ENCODE results near the gene PITPNC1.

The PITPNC1 gene

GRCh38 chr17:67456103-67456502, 79.0 kb downstream of the PITPNC1 start:
- TF ChIP-seq CTCF (IDR thresholded peaks at IDR 0.05) = no peak
- H3K36me3 ChIP-seq (ENCODE audit: control insufficient read depth, insufficient read depth, low read length) = no peaks in the 10 kb centered on the region
- no peaks in the 10 kb centered on the region for H3K27me3 ChIP-seq (ENCODE audit: control insufficient read depth, insufficient read depth, low read length)
- no peak overlapping the region for H3K9ac ChIP-seq
- H3K4me2 ChIP-seq (ENCODE audit: low read length) = no peak overlapping the region
- H3K27ac ChIP-seq = no peak overlapping the region
- no peaks in the 10 kb centered on the region for H3K4me1 ChIP-seq
- no peak overlapping the region for H3K4me3 ChIP-seq (ENCODE audit: low read depth, low read length)
- H3K79me2 ChIP-seq = no peaks in the 10 kb centered on the region
- no peaks in the 10 kb centered on the region for H3K9me3 ChIP-seq (ENCODE audit: control insufficient read depth, low read length)
- no peak overlapping the region for H2AFZ ChIP-seq

- H3K79me2 ChIP-seq = no peaks in the 10 kb centered on the region
- no peaks in the 10 kb centered on the region for H3K36me3 ChIP-seq (ENCODE audit: control insufficient read depth, insufficient read depth, low read length)
- no peak for TF ChIP-seq CTCF (IDR thresholded peaks at IDR 0.05)
- no peak overlapping the region for H3K4me2 ChIP-seq (ENCODE audit: low read length)
- no peak overlapping the region for H3K27ac ChIP-seq
- no peak overlapping the region for H3K9ac ChIP-seq
- no peak overlapping the region for H3K4me3 ChIP-seq (ENCODE audit: low read depth, low read length)
- no peaks in the 10 kb centered on the region for H3K4me1 ChIP-seq
- H3K27me3 ChIP-seq (ENCODE audit: control insufficient read depth, insufficient read depth, low read length) = no peaks in the 10 kb centered on the region
- H2AFZ ChIP-seq = no peak overlapping the region
- no peaks in the 10 kb centered on the region for H3K9me3 ChIP-seq (ENCODE audit: control insufficient read depth, low read length)
Observed at GRCh38 chr17:67456889-67457288, 79.8 kb downstream of the PITPNC1 start.

- Histone ChIP-seq H3K27ac (no peak overlapping the region), H3K79me2 (no peaks in the 10 kb centered on the region), H3K9ac (no peak overlapping the region), H3K27me3 (ENCODE audit: control insufficient read depth, insufficient read depth, low read length) (no peaks in the 10 kb centered on the region), H2AFZ (no peak overlapping the region), H3K4me2 (ENCODE audit: low read length) (no peak overlapping the region), H3K4me1 (no peaks in the 10 kb centered on the region), H3K9me3 (ENCODE audit: control insufficient read depth, low read length) (no peaks in the 10 kb centered on the region), H3K4me3 (ENCODE audit: low read depth, low read length) (no peak overlapping the region), H3K36me3 (ENCODE audit: control insufficient read depth, insufficient read depth, low read length) (no peaks in the 10 kb centered on the region)
- no peak for TF ChIP-seq CTCF (IDR thresholded peaks at IDR 0.05)
Observed at GRCh38 chr17:67458203-67458602, 81.1 kb downstream of the PITPNC1 start.

- H3K79me2 ChIP-seq = no peaks in the 10 kb centered on the region
- no peaks in the 10 kb centered on the region for H3K4me1 ChIP-seq
- H3K27ac ChIP-seq = no peak overlapping the region
- H2AFZ ChIP-seq = no peak overlapping the region
- no peak overlapping the region for H3K9ac ChIP-seq
- H3K27me3 ChIP-seq (ENCODE audit: control insufficient read depth, insufficient read depth, low read length) = no peaks in the 10 kb centered on the region
- no peaks in the 10 kb centered on the region for H3K9me3 ChIP-seq (ENCODE audit: control insufficient read depth, low read length)
- no peaks in the 10 kb centered on the region for H3K36me3 ChIP-seq (ENCODE audit: control insufficient read depth, insufficient read depth, low read length)
- no peak overlapping the region for H3K4me3 ChIP-seq (ENCODE audit: low read depth, low read length)
- no peak for TF ChIP-seq CTCF (IDR thresholded peaks at IDR 0.05)
- no peak overlapping the region for H3K4me2 ChIP-seq (ENCODE audit: low read length)
Observed at GRCh38 chr17:67459985-67460384, 82.9 kb downstream of the PITPNC1 start.

GRCh38 chr17:67461228-67461780, 84.2 kb downstream of the PITPNC1 start:
- Histone ChIP-seq H3K9ac (no peak overlapping the region), H2AFZ (no peak overlapping the region), H3K4me3 (ENCODE audit: low read depth, low read length) (no peak overlapping the region), H3K4me1 (no peaks in the 10 kb centered on the region), H3K36me3 (ENCODE audit: control insufficient read depth, insufficient read depth, low read length) (no peaks in the 10 kb centered on the region), H3K27ac (no peak overlapping the region), H3K9me3 (ENCODE audit: control insufficient read depth, low read length) (no peaks in the 10 kb centered on the region), H3K4me2 (ENCODE audit: low read length) (no peak overlapping the region), H3K27me3 (ENCODE audit: control insufficient read depth, insufficient read depth, low read length) (no peaks in the 10 kb centered on the region), H3K79me2 (no peaks in the 10 kb centered on the region)
- no peak for TF ChIP-seq CTCF (IDR thresholded peaks at IDR 0.05)
